ENCODE data around the gene DNPEP. TPM values are rescaled to one million over a fixed set of nuclear protein-coding genes. Genes with fewer than 3 reads are reported as not detected.

The DNPEP gene
- total RNA-seq, 4 donors from 2014 or later: 90.8 to 180 (median 177) TPM

GRCh38 chr2:219380926-219381325 lies 6.8 kb downstream of the DNPEP start:
- TF ChIP-seq, protein P1, sequence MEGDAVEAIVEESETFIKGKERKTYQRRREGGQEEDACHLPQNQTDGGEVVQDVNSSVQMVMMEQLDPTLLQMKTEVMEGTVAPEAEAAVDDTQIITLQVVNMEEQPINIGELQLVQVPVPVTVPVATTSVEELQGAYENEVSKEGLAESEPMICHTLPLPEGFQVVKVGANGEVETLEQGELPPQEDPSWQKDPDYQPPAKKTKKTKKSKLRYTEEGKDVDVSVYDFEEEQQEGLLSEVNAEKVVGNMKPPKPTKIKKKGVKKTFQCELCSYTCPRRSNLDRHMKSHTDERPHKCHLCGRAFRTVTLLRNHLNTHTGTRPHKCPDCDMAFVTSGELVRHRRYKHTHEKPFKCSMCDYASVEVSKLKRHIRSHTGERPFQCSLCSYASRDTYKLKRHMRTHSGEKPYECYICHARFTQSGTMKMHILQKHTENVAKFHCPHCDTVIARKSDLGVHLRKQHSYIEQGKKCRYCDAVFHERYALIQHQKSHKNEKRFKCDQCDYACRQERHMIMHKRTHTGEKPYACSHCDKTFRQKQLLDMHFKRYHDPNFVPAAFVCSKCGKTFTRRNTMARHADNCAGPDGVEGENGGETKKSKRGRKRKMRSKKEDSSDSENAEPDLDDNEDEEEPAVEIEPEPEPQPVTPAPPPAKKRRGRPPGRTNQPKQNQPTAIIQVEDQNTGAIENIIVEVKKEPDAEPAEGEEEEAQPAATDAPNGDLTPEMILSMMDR (IDR thresholded peaks at IDR 0.05): no peak
- no peak for TF ChIP-seq POLR2A (IDR thresholded peaks at IDR 0.05)

GRCh38 chr2:219378163-219378851 lies 9.4 kb downstream of the DNPEP start:
- DNase-seq: no peak
- Histone ChIP-seq H3K27me3 (no peaks in the 10 kb centered on the region), H3K4me1 (no peaks in the 10 kb centered on the region), H3K9me3 (no peaks in the 10 kb centered on the region), H3K36me3 (peaks cover 0 to 72% (median 0%) of the 10 kb centered on the region in 3 donors), H3K4me3 (no peak overlapping the region), H3K27ac (no peak overlapping the region)
- TF ChIP-seq, protein P1 (IDR thresholded peaks at IDR 0.05): no peak
- no peak for TF ChIP-seq POLR2A (IDR thresholded peaks at IDR 0.05)

More at GRCh38 chr2:219380926-219381325, 6.8 kb downstream of the DNPEP start:
- Histone ChIP-seq H3K4me3 (no peak overlapping the region), H3K9me3 (no peaks in the 10 kb centered on the region), H3K36me3 (peaks cover 0 to 80% (median 0%) of the 10 kb centered on the region in 3 donors), H3K27me3 (no peaks in the 10 kb centered on the region), H3K4me1 (peaks cover 0 to 15% (median under 1%) of the 10 kb centered on the region in 4 donors), H3K27ac (no peak overlapping the region)
- no peak for DNase-seq

DNA sequence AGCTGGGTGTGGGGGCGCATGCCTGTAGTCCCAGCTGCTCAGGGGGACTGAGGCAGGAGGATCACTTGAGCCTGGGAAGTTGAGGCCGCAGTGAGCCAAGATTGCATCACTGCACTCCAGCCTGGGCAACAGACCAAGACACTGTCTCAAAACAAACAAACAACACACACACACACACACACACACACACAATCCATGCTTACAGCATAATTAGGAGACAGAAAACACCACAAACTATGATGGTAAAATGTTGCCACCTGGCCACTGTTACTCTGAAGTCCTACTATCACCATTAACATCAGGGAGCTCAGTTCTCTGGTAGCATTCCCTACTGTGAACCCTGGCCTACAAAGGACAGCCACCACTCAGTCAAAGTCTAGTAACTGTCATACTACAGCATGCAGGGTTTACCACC lies 18.3 kb downstream of the DNPEP start:
- Histone ChIP-seq H3K36me3 (peaks cover 0 to 14% (median 0%) of the 10 kb centered on the region in 3 donors), H3K27me3 (no peaks in the 10 kb centered on the region), H3K4me1 (no peaks in the 10 kb centered on the region), H3K9me3 (no peaks in the 10 kb centered on the region), H3K27ac (peak overlapping the region in 1 of 4 donors; percentile 52), H3K4me3 (no peak overlapping the region)
- TF ChIP-seq, protein P1 (IDR thresholded peaks at IDR 0.05): no peak
- TF ChIP-seq POLR2A (IDR thresholded peaks at IDR 0.05): no peak
- peak in 1 of 3 donors; percentile 60 for DNase-seq

DNA sequence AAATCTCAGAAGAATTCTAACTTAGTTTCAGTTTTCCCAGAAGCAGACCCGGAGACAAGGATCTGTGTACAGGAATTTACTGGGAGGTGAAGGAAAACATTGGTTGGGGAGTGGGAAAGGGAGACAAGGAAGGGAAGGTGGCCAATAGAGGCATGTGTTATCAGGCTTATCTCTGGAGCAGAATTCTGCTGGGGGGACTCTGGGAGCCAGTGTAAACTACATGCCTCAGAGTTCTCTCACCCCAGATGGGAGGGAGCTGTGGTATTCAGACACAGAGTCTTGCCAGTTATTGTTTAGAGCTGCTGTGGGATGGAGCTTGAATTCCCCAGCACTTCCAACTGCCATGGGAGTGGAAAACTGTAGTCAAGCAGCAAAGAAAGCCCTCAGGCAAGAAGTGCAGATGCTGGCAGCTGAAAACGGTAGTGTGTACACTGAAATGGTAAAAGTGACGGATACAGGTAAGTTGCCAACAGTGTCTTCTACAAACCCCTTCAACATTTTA lies 19.0 kb downstream of the DNPEP start:
- DNase-seq: no peak
- H3K27ac ChIP-seq: peak overlapping the region in 3 of 4 donors; percentile 25 to 52 (median 34)
- TF ChIP-seq POLR2A (IDR thresholded peaks at IDR 0.05): no peak
- TF ChIP-seq, protein P1 (IDR thresholded peaks at IDR 0.05): no peak
- no peak overlapping the region for H3K4me3 ChIP-seq
- H3K27me3 ChIP-seq: no peaks in the 10 kb centered on the region
- H3K9me3 ChIP-seq: no peaks in the 10 kb centered on the region
- H3K4me1 ChIP-seq: no peaks in the 10 kb centered on the region
- peaks cover 0 to 7% (median 0%) of the 10 kb centered on the region in 3 donors for H3K36me3 ChIP-seq

DNA sequence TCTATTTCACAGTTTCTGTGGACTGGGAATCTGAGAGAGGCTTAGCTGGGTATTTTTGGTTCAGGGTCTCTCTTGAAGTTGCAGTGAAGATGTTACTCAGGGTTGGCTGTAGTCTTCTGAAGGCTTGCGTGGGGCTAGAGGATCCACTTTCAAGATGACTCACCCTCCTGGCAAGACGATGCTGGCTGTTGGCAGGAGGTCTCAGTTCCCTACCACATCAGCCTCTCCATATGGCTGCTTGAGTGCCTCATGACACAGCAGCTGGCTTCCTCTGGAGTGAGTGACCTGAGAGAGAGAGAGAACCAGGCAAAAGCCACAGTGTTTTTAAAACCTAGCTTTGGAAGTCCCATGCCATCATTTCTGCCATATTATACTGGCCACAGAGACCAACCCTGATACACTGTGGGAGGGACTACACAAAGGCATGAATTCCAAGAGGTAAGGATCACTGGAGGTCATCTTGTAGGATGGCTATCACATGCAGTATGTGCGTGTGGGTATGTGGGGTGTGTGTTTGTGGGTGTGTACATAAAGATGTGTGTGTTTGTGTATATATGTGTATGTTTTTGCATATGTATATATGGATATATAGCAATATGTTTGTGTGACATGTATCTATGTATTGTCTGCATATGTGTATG lies 25.1 kb downstream of the DNPEP start:
- TF ChIP-seq, protein P1 (IDR thresholded peaks at IDR 0.05): no peak
- no peak for TF ChIP-seq POLR2A (IDR thresholded peaks at IDR 0.05)
- DNase-seq: peak in 2 of 3 donors; percentile 23 to 63
- Histone ChIP-seq H3K27ac (no peak overlapping the region), H3K4me1 (peaks cover 0 to 10% (median 0%) of the 10 kb centered on the region in 4 donors), H3K4me3 (no peak overlapping the region), H3K9me3 (no peaks in the 10 kb centered on the region), H3K27me3 (peaks cover 0 to 16% of the 10 kb centered on the region in 2 donors), H3K36me3 (no peaks in the 10 kb centered on the region)
